DMS153 (cell line): ENCODE measurements around the gene TNFRSF21.
"Not testable (repeated sequence)": the region's sequence is repeated elsewhere in the genome, so short reads cannot be mapped to it uniquely, and the experiment has no call there.

Experiments used
- DNase-seq: peaks from one replicate; lab custom pipeline; 2025; lab: John Stamatoyannopoulos, UW

Gene TNFRSF21

GRCh38 chr6:47323321-47323720 is 13.6 kb upstream of the TNFRSF21 start:
- no peak for DNase-seq

GRCh38 chr6:47321577-47321976 is 11.9 kb upstream of the TNFRSF21 start:
- DNase-seq = no peak

- no peak for DNase-seq
Measured at GRCh38 chr6:47319867-47320266, 10.2 kb upstream of the TNFRSF21 start.

- DNase-seq = no peak
Measured at GRCh38 chr6:47319382-47319781, 9.7 kb upstream of the TNFRSF21 start.

- DNase-seq = no peak
Measured at GRCh38 chr6:47318236-47318989, 8.7 kb upstream of the TNFRSF21 start.

- DNase-seq = not testable (repeated sequence)
Measured at GRCh38 chr6:47315181-47315580, 5.5 kb upstream of the TNFRSF21 start.

- no peak for DNase-seq
Measured at GRCh38 chr6:47310131-47310480, 401 bp upstream of the TNFRSF21 start.

- DNase-seq = no peak
Measured at GRCh38 chr6:47308552-47309290, 984 bp downstream of the TNFRSF21 start.

- DNase-seq = no peak
Measured at GRCh38 chr6:47308198-47308517, 1.5 kb downstream of the TNFRSF21 start.

GRCh38 chr6:47307362-47308197 is 2.1 kb downstream of the TNFRSF21 start:
- DNase-seq = no peak

GRCh38 chr6:47306887-47307286 is 2.8 kb downstream of the TNFRSF21 start:
- DNase-seq = no peak

- DNase-seq = no peak
Measured at GRCh38 chr6:47303861-47304260, 5.8 kb downstream of the TNFRSF21 start.

GRCh38 chr6:47303342-47303741 is 6.4 kb downstream of the TNFRSF21 start:
- DNase-seq = no peak

GRCh38 chr6:47302043-47302442 is 7.7 kb downstream of the TNFRSF21 start:
- DNase-seq = no peak

GRCh38 chr6:47301441-47301840 is 8.3 kb downstream of the TNFRSF21 start:
- no peak for DNase-seq

- DNase-seq = no peak
Measured at GRCh38 chr6:47300417-47300816, 9.3 kb downstream of the TNFRSF21 start.

GRCh38 chr6:47299965-47300364 is 9.7 kb downstream of the TNFRSF21 start:
- DNase-seq = no peak

GRCh38 chr6:47298475-47298874 is 11.2 kb downstream of the TNFRSF21 start:
- no peak for DNase-seq

- DNase-seq = no peak
Measured at GRCh38 chr6:47294990-47295389, 14.7 kb downstream of the TNFRSF21 start.

GRCh38 chr6:47292944-47293343 is 16.8 kb downstream of the TNFRSF21 start:
- no peak for DNase-seq

GRCh38 chr6:47292027-47292426 is 17.7 kb downstream of the TNFRSF21 start:
- DNase-seq = no peak

GRCh38 chr6:47290124-47290834 is 19.4 kb downstream of the TNFRSF21 start:
- DNase-seq = no peak
